ENCODE data around the gene ITGAD.

Gene ITGAD

DNA sequence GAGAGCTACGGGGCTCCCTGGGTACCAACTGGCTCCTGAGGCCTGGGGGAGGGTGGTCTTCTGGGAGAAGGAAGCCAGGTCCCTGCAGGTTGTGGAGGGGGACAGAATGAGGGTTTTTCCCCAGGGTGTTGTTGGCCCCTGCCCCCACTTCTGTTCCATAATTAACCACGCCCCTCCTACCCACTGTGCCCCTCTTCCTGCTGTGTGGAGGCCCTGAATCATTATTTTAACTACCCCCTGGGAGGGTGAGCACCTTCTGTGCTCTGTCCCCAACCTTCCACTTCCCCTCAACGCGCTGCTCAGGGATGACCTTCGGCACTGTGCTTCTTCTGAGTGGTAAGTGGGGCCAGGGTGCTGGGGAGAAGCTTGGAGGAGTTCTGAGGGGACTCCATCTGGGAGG is at the start of gene ITGAD:
Gene ITGAD, plus strand, starts transcription at position 280 of the 400 bp plus-strand sequence. Its CDS starts 26 bp downstream, at position 306.
- no peak for FAIRE-seq

DNA sequence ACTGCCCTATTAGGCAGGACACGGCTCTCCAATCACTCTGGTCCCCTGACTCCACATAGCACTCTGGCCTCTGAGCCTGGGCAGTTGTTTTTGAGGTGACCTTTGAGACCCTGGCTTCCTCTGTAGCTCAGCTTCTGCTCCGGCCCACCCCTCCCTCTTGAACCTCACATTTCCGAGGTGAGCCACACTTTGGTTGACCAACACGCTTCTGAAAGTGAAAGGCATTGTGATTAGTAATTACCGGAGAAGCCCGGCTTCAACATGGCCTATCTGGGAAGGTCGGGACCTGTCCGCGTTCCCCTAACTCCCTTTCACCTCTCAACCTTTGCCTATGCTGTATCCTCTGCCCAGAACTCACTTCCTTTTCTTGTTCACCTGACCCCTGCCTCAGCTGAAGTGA is 48.4 kb upstream of the ITGAD start:
- FAIRE-seq: no peak

DNA sequence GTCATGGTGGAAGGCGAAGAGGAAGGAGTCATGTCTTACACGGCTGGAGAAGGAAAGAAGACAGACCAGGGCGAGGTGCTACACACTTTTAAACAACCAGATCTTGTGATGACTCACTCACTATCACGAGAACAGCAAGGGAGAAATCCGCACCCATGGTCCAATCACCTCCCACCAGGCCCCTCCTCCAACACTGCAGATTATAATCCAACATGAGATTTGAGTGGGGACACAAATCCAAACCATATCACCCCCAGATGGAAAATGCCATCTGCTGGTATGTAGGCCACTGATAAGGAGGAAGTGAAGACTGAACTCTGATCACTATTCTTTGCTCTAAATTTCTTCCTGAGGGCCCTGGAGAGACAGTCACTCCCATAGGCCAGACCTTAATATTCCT is 45.7 kb upstream of the ITGAD start:
- no peak for FAIRE-seq

DNA sequence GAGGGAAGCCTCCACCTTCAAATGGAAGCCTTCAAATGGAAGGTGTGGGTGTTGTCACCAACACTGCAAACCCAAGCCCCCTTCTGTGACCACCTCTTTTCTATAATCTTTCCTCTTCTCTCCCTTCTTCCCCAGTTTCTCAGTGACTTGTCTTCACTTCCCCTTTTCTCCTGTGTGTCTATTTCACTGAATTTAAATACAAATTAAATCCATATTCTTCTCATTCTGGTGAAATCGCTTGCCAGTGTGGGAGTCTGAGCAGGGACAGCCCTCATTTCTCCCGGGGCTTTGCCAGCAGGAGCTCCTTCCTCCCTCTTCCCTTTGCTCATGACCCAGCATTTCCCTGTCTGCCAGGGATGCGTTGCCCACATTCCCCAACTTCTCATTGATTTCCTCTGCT is 44.6 kb upstream of the ITGAD start:
- no peak for FAIRE-seq

DNA sequence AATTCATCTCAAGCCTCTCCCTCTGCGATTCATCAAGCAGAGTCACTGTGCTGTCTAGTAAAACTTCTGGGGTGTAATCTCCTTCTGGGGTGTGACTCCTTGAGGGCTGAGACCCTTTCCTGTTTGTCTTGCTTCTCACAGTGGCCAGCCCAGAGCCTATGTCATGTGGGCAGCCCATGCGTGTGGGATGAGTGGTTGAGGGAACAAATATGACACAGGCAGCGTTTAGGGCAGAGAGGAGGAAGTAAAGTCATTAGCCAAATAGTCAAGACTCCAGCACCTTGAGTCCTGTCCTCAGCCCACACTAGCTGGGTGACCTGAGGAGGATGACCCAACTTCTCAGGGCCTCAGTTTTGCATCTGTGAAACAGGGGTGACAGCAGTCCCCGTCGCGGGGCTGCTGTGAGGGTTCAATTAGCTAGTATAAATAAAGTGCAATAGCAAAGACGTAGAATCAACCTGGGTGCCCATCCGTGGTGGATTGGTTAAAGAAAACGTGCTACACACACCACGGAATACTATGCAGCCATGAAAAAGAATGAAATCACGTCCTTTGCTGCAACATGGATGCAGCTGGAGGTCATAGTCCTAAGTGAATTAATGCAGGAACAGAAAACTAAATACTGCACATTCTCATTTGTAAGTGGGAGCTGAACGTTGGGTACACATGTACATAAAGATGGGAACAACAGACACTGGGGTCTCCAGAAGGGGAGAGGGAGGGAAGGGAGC is 42.7 kb upstream of the ITGAD start:
- FAIRE-seq: no peak

DNA sequence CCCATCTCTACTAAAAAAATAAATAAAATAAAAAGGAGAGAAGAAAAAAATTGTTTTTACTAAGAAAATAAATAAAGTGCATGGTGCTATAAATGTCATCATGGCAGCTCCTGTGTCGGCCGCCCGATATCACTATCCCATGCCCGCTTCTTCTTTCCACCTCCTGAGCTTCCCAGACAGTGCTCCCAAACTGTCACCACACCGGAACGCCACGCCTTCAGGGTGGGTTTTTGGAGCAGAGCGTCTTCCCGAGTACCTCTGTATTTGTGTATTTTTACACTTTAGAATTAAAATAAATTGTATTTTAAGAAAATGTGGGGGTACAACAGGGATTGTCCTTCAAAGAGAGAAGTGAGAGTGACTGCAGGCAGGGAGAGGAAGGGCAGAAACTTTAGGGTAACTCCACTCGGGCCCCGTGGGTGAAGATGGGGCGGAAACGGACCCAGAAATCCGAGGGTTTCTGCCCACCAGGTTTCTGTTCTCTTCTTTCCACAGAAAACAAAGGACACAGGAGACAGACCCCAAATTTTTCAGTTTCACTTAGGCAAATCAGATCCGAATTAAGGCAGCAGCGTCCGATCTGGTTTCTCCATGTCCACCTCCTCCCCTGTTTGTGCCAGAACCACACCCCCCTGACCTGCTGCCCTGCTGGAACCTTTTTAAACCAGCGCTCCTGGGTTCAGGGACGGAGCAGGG is 41.7 kb upstream of the ITGAD start:
- no peak for FAIRE-seq

DNA sequence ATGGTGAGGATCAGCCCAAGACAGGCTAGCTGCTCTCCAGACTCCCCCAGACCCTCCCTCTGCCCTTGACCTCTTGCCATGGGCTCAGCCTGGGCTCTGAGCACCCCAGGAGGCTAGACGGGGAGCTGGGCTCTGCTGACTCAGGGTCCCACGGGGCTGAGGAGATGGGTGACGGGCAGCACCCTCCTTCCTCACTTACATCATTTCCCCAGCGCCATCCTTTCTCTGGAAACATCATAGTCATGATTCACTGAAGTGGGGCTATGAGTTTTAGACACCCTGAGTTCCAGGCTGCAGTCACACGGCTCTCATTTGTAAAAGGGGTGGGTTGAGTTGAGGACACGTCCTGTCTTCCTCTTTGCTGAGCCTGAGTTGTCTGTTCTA is 41.2 kb upstream of the ITGAD start:
- FAIRE-seq: no peak

DNA sequence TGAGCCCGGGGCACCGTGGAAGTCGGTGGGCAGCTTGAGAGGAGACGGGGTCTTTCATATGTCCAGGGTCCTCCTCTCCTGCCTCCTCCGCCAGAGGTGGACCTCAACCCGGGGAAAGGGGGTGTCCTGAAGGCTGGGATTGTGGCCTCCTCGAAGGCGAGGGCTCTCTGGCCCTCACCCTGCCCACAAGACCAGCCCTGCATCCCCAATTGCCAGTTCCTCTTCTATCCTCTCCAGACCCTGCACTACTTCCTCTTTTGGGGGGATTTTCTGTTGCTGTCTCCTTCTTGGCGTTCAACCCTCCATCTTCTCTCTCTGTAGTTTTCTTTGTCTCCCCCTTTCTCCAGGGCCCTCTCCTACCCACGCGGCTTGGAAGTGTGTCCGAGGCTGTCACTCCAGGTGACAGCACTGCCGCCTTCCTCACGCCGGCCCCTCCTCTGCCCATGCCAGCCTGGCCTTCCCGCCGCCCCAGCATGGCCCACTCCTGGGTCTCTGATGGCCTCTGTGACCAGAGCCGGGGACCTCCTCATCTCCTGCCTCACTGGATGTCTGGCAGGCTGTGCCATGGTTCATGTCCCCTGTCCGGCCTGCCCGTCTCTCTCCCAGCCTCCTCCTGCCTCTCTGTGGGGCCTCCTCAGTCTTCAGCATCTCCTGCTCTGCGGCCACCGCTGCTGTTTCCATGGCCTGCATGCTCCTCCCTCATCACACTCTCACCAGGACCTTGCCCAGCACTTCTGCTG is 40.6 kb upstream of the ITGAD start:
- FAIRE-seq: no peak

DNA sequence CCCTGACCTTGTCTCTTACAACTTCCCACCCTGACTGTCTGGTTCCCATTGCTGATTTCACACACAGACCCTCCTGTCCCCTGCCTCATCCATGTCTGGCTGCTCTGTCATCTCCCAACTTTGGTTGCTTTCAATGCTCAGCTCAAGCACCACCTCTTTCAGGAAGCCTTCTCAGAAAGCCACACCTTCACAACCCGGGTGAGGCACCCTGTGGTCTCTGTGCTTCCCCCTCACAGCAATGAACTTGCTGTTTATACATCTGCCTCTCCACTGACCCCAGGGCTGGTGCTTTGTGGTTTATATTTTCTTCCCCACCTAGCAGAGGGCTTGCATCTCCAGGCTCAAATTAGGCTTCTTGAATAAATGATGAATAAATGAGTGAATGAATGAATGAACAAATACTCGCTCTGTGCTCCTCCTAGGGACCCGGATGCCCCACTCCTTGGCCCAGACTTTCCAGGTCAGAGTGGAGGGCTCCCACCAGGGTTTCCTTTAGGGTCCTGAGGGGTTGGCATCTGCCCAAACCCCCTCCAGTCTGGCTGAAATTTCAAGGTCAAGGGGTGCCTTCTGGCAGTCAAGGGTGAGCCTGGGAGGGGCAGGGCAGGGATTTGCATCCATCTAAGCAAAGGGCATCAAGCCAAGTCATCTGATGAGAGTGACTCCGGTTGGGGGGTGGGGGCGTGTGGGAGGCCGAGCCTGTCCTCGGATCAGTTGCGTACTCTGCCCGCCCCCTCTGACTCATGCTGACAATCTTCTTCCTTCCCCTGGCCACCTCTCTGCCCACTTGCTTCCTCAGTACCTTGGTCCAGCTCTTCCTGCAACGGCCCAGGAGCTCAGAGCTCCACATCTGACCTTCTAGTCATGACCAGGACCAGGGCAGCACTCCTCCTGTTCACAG is 38.5 kb upstream of the ITGAD start, which contains the start of gene ITGAX:
Gene ITGAX, plus strand, starts transcription at position 783 of the 898 bp plus-strand sequence. Its CDS starts 79 bp downstream, at position 862.
- FAIRE-seq: no peak

DNA sequence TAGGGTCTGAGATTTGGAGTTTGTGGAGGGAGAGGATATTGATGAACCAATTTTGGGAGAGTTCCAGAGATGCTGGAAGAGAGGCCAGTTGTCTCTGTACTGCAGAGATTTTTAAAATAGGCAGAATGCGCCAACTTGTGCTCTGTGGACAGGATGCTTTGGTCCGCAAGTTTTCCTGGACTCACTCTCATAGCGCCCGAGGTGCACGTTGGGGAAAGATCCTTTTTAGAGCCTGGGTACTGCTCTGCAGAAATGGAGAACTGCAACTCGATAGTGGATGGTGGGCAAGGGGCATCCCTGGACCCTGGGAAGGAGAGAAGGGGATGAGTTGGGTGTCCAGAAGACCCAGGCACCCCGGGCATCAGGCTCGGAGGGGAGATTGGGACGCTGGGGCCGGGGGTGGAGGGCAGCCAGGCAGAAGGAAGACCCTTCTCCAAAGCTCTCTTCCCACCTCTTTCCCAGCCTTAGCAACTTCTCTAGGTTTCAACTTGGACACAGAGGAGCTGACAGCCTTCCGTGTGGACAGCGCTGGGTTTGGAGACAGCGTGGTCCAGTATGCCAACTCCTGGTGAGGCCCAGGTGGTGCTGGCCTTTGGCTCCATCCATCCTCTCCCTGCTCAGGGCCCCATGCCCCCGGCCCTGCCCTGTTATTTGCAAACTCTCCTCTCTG is 37.6 kb upstream of the ITGAD start:
- no peak for FAIRE-seq

DNA sequence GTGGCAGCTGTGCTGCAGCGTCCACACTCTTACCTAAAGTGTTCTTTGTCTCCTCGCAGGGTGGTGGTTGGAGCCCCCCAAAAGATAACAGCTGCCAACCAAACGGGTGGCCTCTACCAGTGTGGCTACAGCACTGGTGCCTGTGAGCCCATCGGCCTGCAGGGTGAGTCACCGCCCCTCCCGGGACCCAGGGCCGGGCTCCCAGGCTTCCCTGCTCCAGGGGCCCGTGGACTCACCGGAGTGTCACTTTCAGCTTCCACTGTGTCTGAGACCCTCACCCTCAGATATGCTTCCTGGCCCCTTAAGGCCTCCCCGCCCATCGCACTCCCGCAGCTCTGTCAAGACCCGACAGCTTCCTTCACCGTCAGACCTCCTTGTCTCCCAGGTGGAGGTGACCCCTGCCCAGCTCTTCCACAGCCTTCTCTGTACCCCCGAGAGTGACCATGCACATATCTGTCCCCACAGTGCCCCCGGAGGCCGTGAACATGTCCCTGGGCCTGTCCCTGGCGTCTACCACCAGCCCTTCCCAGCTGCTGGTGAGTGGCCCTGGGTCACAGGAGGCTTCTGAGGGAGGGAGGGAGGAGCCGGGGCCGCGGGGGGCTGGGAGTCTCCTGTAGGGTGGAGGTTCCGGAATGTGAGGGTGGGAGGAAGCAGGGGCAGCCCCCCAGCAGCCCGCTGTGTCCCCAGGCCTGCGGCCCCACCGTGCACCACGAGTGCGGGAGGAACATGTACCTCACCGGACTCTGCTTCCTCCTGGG is 36.4 kb upstream of the ITGAD start:
- FAIRE-seq: no peak

DNA sequence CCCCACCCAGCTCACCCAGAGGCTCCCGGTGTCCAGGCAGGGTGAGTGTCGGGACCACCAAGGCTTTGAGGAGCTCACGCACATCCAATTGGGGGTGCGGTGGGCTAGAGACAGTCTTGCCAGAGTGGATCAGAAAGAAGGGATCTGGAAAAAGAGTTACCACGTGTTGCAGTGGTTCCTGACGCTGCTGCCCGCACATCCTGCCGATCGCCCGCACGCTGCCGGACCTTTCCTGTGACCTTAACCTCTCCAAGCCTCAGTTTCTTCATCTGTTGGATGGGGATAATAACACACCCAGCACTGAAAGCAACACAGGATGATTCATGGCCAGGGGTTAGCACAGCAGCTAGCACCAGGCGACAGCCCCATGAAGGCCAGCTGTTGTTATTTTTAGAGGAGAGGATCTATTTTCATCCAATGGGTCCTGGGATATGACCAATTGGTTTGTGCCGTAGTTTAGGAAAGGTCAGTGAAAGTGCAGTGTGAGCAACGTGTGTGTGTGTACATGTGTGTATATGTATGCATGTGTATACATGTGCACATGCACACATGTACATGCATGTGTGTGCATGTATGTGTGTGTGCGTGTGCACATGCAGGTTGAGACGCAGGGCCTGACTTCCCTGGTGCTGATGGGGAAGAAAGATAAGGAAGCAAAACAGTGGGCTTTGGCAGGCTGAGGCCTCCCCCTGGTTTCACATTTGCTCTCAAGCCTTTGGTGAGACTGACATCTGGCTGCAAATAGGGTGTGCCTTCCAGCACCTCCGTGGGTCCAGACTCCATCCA is 35.6 kb upstream of the ITGAD start:
- FAIRE-seq: no peak

DNA sequence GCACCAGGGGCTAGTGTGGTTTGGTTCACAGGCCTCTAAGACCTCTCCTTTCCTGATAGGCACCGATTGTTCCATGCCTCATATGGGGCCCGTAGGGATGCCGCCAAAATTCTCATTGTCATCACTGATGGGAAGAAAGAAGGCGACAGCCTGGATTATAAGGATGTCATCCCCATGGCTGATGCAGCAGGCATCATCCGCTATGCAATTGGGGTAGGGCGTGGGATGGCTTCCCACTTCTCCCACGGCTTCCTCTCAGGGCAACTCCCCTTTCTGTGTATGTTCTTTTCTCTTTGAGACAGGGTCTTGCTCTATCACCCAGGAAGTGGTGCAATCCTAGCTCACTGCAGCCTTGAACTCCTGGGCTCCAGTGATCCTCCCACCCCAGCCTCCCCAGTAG is 32.9 kb upstream of the ITGAD start:
- no peak for FAIRE-seq

DNA sequence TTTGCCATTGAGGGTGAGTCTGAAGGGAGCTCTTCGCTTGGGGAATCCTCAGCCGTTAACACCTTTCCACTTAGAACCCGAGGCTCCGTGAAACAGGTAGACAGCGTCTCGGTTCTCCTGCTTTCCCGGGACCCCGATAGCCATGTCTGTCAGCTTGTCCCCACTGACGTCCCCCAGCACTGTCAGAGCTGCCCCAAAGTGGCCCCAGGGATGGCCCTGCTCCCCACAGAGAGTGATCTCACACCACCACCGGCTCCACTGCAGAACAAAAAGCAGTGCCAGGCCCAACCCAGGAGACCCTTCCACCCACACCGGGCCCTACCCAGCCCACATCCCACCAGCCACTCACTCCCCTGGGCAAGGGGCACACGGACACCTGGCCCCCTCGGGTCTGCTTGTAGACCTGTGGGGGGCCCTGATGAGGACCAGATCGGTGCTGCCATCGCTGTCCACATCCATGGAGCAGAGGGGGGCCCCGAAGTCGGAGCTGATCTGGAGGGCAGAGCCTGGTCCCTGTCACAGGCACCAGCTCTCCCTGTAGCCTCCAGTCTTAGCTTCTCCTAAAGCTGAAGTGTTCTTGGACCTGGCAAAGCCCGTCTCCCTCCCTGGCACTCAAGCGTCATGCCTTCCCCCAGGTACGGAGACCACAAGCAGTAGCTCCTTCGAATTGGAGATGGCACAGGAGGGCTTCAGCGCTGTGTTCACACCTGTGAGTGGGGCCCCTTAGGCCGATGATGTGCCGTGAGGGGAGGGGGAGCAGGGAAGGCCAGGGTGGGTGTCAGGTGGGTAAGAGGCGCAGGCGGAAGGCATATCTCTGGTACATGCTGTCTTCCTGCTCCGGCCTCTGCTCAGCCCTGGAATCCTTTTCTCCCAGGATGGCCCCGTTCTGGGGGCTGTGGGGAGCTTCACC is 31.7 kb upstream of the ITGAD start:
- FAIRE-seq: no peak

DNA sequence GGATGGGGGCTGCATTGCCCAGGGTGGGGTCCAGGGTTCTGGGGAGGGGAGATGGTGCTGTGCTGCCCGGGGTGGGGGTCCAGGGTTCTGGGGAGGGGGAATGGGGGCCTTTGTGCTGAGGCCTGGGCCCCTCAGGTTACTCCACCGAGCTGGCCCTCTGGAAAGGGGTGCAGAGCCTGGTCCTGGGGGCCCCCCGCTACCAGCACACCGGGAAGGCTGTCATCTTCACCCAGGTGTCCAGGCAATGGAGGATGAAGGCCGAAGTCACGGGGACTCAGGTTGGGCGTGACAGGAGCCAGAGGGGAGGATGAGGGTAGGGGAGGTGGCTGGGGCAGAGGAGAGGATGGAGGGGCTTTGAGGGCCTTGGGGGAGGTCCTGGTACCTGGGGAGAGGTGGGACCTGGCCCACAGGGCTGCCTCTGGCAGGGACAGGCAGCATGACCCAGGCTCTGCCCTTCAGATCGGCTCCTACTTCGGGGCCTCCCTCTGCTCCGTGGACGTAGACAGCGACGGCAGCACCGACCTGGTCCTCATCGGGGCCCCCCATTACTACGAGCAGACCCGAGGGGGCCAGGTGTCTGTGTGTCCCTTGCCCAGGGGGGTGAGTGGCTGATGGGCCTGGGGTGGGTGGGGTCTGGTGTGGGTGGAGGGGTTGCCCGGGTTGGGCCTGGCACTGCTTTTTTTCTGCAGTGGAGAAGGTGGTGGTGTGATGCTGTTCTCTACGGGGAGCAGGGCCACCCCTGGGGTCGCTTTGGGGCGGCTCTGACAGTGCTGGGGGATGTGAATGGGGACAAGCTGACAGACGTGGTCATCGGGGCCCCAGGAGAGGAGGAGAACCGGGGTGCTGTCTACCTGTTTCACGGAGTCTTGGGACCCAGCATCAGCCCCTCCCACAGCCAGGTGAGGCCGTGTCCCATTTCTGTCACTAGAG is 30.4 kb upstream of the ITGAD start:
- FAIRE-seq: no peak

DNA sequence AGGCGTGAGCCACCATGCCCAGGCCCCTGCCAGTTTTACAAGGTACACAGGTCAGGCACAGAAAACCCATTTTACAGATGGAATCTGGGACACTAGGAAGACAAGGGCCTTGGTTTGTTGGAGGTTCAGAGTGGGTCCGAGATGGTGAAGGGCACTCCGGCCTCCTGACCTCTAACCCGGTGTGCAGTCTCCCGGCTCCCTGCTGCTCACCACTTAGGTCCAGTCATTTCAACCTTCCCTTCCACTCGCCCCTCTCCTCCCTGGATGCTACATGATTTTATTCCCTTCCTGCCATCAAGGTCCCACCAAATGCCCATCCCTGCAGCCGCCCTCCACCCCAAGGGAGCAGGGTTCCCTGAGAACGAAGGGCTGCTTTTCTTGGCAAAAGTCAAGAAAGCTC is 29.4 kb upstream of the ITGAD start:
- no peak for FAIRE-seq

DNA sequence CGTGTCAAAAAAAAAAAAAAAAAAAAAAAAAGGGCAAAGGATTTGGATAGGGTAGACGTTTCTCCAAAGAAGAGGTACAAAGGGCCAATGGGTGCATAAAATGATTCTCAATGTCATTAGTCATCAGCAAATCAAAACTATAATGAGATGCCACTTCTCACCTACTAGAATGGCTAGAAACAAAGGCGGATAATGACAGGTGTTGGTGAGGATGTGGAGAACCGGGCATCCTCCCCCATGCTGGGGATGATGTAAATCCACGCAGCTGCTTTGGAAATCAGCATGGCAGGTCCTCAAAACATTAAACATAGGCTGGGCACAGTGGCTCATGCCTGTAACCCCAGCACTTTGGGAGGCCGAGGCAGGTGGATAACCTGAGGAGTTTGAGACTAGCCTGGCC is 28.7 kb upstream of the ITGAD start:
- no peak for FAIRE-seq

DNA sequence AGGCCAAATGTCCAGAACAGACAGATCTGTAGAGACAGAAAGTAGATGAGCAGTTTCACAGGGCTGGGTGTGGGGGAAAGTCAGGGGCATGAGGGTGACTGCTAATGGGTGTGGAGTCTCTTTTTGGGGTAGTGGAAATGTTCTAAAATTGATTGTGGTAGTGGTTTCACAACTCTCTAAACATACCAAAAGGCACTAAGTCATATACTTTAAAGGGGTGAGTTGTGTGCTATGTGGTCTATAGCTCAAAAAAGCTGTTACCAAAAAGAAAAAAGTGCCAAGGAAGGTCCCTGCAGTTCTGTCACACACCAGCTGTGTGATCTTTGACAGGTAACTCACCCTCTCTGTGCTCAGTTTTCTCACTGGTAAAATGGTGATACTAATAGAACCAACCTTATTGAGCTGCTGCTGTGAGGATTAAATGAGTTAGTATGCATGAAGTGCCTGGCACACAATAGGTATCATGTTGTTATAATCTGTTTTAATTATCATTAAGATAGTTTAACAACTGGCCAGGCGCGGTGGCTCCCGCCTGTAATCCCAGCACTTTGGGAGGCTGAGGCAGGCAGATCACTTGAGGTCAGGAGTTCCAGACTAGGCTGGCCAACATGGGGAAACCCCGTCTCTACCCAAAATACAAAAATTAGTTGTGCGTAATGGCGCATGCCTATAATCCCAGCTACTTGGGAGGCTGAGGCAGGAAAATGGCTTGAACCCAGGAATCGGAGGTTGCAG is 27.8 kb upstream of the ITGAD start:
- no peak for FAIRE-seq

All from A204.1 (cell line).